Mesendoderm (in vitro differentiated cells): ENCODE data around the gene CAMK2A.
A peak's percentile ranks its signal among the peaks of the same experiment; 100 is the strongest.

ENCODE experiments used
- DNase-seq: peaks from one replicate; pipeline ENCODE4 v3.0.0; 2013
- H2AK5ac ChIP-seq: 2 replicates; pipeline ENCODE4 v1.6.1; 2013; ENCODE audit warnings: low read length, inconsistent platforms
- H2BK120ac ChIP-seq: 2 replicates; pipeline ENCODE4 v1.6.1; 2013; ENCODE audit warnings: low read depth, mild to moderate bottlenecking, low read length, moderate library complexity, mixed read lengths
- H2BK15ac ChIP-seq: replicated peaks from 2 replicates; pipeline ENCODE4 v1.6.1; 2013; ENCODE audit warnings: low read depth, mild to moderate bottlenecking, moderate library complexity
- H2BK5ac ChIP-seq: 2 replicates; pipeline ENCODE4 v1.6.1; 2013; ENCODE audit warnings: low read length, inconsistent platforms
- H3K18ac ChIP-seq: 2 replicates; pipeline ENCODE4 v1.6.1; 2013; ENCODE audit warnings: mild to moderate bottlenecking, low read length, mixed read lengths
- H3K23ac ChIP-seq: one replicate; pipeline ENCODE4 v1.6.1; 2013; ENCODE audit warnings: low read length
- H3K27ac ChIP-seq: 2 replicates; pipeline ENCODE4 v1.5.1; 2013; ENCODE audit warnings: low read depth, mild to moderate bottlenecking, inconsistent platforms, low read length, moderate library complexity
- H3K27me3 ChIP-seq: 2 replicates; pipeline ENCODE4 v1.6.1; 2013; ENCODE audit warnings: low read length, control low read depth, mild to moderate bottlenecking, inconsistent platforms; ENCODE audit not compliant: insufficient read depth, poor library complexity
- H3K36me3 ChIP-seq: 2 replicates; pipeline ENCODE4 v1.6.1; 2013; ENCODE audit warnings: low read length, inconsistent platforms; ENCODE audit not compliant: control insufficient read depth, insufficient read depth
- H3K4ac ChIP-seq: one replicate; pipeline ENCODE4 v1.6.1; 2013; ENCODE audit warnings: low read depth, mild to moderate bottlenecking, low read length, moderate library complexity
- H3K4me1 ChIP-seq: 2 replicates; pipeline ENCODE4 v1.6.1; 2013; ENCODE audit warnings: low read depth, low read length, inconsistent platforms; ENCODE audit not compliant: control insufficient read depth
- H3K4me2 ChIP-seq: 2 replicates; pipeline ENCODE4 v1.6.1; 2013; ENCODE audit warnings: low read length
- H3K4me3 ChIP-seq: 2 replicates; pipeline ENCODE4 v1.5.1; 2013; ENCODE audit warnings: mild to moderate bottlenecking, low read length
- H3K56ac ChIP-seq: one replicate; pipeline ENCODE4 v1.6.1; 2013; ENCODE audit warnings: low read length
- H3K79me1 ChIP-seq: 2 replicates; pipeline ENCODE4 v1.6.1; 2013; ENCODE audit warnings: low read length, inconsistent platforms
- H3K79me2 ChIP-seq: 2 replicates; pipeline ENCODE4 v1.6.1; 2013; ENCODE audit warnings: mild to moderate bottlenecking, low read length; ENCODE audit not compliant: control insufficient read depth, insufficient read depth
- H3K9ac ChIP-seq: 2 replicates; pipeline ENCODE4 v1.6.1; 2013; ENCODE audit warnings: low read length, inconsistent platforms
- H4K5ac ChIP-seq: one replicate; pipeline ENCODE4 v1.6.1; 2013; ENCODE audit warnings: low read length
- H4K8ac ChIP-seq: one replicate; pipeline ENCODE4 v1.6.1; 2013; ENCODE audit warnings: low read depth, mild to moderate bottlenecking, control low read depth, low read length, moderate library complexity
- WGBS: extraction: QIAGEN DNeasy Blood & Tissue Kit; methylation state at CpG from one replicate; pipeline ENCODE4 v1.1.7; 2013; ENCODE audit warnings: low lambda C conversion rate, missing lambda C conversion rate; ENCODE audit not compliant: insufficient coverage; ENCODE audit errors: extremely low coverage; 5-methylcytosine and 5-hydroxymethylcytosine counted together

CAMK2A gene

DNA sequence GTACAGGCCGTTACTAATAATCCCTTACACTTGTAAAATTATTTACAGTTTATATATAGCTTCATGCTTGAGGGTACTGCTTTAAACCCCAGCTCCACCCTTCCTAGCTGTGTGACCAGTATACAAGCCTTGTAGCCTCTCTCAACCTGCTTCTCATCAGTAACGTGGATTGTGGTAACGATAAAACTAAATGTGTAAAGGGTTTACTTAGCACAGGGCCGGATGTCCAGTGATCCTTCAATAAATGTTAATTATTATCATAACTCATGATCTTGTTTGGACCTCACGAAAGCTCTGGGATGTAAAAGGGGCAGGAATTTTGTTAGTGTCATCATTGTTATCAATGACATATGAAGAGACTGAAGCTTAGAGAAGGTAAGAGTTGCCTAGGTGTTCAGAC, 20.7 kb upstream of the CAMK2A start:
- no peak overlapping the region for H2BK5ac ChIP-seq
- no CpG with 5 or more reads among the region's 5 CpGs for WGBS
- no peak overlapping the region for H3K4me3 ChIP-seq

DNA sequence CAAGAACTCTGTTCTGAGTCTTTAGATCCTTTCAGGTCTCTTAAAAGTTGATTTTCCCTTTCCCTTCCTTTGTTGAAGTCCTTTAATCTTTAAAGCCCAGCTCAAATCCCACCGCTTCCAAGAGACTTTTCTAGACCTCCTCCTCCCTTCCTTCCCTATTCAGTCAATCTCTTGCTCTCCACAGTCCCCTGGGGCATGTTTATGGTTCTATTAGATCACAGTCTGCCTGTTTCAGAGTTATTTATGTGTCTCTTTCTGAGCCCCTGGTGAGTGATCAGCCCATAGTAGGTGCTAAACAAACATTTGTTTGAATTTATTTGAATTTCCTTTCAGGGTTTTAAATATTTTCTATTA, 20.3 kb upstream of the CAMK2A start:
- Histone ChIP-seq H3K4me2 (no peak overlapping the region), H3K4me3 (no peak overlapping the region), H3K36me3 (no peaks in the 10 kb centered on the region), H2BK15ac (no peak overlapping the region), H2BK5ac (no peak overlapping the region), H3K23ac (no peak overlapping the region), H2BK120ac (no peak overlapping the region), H3K4me1 (no peaks in the 10 kb centered on the region), H3K18ac (no peak overlapping the region), H3K4ac (no peak overlapping the region), H4K5ac (no peak overlapping the region), H2AK5ac (no peak overlapping the region), H3K27me3 (no peaks in the 10 kb centered on the region), H3K56ac (no peak overlapping the region), H3K9ac (no peak overlapping the region), H3K27ac (no peak overlapping the region), H4K8ac (no peak overlapping the region), H3K79me2 (no peaks in the 10 kb centered on the region), H3K79me1 (no peaks in the 10 kb centered on the region)
- no CpG with 5 or more reads among the region's 1 CpG for WGBS
- no peak for DNase-seq

More for the DNA sequence above, 20.7 kb upstream of the CAMK2A start:
- Histone ChIP-seq H3K23ac (no peak overlapping the region), H2BK15ac (no peak overlapping the region), H3K79me1 (no peaks in the 10 kb centered on the region), H3K4me1 (no peaks in the 10 kb centered on the region), H3K18ac (no peak overlapping the region), H3K36me3 (no peaks in the 10 kb centered on the region), H4K5ac (no peak overlapping the region), H3K27ac (no peak overlapping the region), H4K8ac (no peak overlapping the region), H2AK5ac (no peak overlapping the region), H3K4me2 (no peak overlapping the region), H3K56ac (no peak overlapping the region), H3K79me2 (no peaks in the 10 kb centered on the region), H2BK120ac (no peak overlapping the region), H3K4ac (no peak overlapping the region), H3K9ac (no peak overlapping the region), H3K27me3 (no peaks in the 10 kb centered on the region)
- no peak for DNase-seq

DNA sequence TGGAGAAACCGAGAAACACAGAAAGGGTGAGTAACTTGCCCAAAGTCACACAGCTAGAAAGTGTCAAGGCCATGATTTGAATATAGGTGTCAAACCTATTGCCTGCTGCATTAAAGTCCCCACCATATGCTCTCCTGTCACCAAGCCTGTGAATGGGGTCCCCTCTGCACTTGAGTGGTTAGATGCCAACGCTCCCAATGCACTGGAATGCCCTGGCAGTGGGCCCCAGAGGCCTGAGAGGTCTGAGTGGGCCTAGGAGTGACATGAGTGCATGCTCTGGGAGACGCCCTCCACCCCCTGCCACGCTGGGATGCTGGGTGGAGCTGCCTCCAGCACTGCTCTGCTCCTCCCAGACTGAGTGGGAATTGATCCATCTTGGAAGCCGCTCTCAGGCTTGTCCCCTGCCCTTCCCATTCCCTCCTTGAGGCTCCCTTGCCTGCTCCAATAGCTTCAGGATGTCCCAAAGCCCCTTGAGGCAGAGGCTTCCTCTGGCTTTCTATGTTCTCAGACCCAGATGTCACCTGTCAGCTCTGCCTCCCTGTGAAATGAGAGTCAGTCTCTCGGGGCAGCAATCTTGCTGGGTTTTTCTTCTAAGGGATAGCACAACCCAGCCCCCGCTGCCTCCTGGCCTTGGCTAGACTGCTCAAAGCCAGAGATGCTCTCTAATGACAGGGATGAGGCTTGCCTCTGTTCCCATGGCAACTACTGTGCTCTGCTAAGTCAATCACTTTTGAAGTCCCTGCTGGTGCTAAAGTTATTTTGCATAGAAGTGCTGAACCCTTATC, 19.7 kb upstream of the CAMK2A start:
- Histone ChIP-seq H3K4me1 (no peaks in the 10 kb centered on the region), H2BK120ac (no peak overlapping the region), H3K79me1 (no peaks in the 10 kb centered on the region), H2AK5ac (no peak overlapping the region), H3K4ac (no peak overlapping the region), H3K4me3 (no peak overlapping the region), H3K4me2 (no peak overlapping the region), H4K8ac (no peak overlapping the region), H2BK5ac (no peak overlapping the region), H3K27ac (no peak overlapping the region), H3K36me3 (no peaks in the 10 kb centered on the region), H3K79me2 (no peaks in the 10 kb centered on the region), H2BK15ac (no peak overlapping the region), H3K18ac (no peak overlapping the region), H3K9ac (no peak overlapping the region), H3K23ac (no peak overlapping the region), H3K27me3 (no peaks in the 10 kb centered on the region), H4K5ac (no peak overlapping the region), H3K56ac (no peak overlapping the region)
- DNase-seq: peak; percentile 63
- no CpG with 5 or more reads among the region's 7 CpGs for WGBS

DNA sequence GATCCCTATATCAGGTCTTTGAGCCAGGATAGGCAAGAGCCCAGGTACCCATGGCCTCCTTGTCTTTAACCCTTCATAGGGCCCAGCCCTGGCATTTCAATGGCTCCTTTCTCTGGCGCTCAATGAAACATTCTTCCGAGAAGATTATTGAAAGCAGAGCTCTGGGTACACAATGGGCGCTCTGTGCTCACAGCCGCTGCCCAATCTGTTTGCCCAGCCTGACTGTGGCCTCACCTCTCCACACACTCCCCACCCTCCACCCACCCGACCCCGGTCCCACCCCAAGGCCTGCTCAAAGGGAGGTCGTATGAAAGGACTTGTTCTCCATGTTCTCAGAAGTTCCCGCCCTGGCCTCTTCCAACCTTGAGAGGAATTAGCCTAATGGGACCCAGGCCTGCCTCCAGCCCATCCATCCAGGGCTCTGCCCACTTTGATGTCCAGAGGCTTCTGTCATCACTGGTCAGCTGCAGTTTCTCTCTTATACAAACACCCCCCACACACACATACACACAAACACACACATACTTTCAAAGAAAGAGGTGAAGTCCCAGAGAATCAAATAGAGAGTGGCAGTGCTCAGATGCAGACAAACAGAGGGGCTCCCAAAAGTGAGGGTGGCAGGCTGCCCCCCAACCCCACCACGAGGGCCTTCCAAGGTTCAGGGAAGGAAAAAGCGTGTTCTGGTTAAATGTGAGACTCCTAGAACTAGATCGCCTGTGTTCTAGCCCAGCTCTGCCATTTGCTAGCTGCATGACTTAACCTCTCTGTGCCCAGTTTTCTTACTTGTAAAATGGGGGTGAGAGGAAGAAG, 18.2 kb upstream of the CAMK2A start:
- no peak overlapping the region for H4K5ac ChIP-seq
- H2BK120ac ChIP-seq: no peak overlapping the region
- H2BK5ac ChIP-seq: no peak overlapping the region
- no peak overlapping the region for H3K9ac ChIP-seq
- DNase-seq: no peak
- no peak overlapping the region for H4K8ac ChIP-seq
- no peak overlapping the region for H3K18ac ChIP-seq
- H3K36me3 ChIP-seq: no peaks in the 10 kb centered on the region
- no peak overlapping the region for H2BK15ac ChIP-seq
- no peak overlapping the region for H3K4ac ChIP-seq
- no peak overlapping the region for H3K27ac ChIP-seq
- H3K79me2 ChIP-seq: no peaks in the 10 kb centered on the region
- no peak overlapping the region for H3K56ac ChIP-seq
- no peak overlapping the region for H3K4me3 ChIP-seq
- no peaks in the 10 kb centered on the region for H3K27me3 ChIP-seq
- H2AK5ac ChIP-seq: no peak overlapping the region
- no peak overlapping the region for H3K23ac ChIP-seq
- H3K4me2 ChIP-seq: no peak overlapping the region
- H3K4me1 ChIP-seq: no peaks in the 10 kb centered on the region
- WGBS: no CpG with 5 or more reads among the region's 11 CpGs
- H3K79me1 ChIP-seq: no peaks in the 10 kb centered on the region

DNA sequence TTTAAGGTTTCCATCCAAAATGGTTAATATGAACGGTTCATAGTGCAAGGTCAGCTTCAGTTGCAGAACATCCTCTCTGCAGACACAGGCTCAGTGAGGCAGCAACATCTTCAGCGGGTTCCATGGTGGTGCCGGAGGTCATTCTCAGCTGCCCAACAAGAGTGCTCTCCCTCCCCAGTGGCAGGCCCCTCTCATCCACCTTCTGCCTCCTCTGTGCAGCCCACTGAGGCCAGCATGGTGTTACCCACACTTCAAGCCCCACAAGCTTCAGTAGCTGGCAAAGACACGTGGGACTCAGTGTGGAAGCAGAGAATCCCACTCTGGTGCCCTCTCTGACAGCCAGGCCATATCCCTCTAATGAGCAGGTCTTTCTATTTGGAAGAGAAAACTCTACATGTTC, 17.2 kb upstream of the CAMK2A start:
- Histone ChIP-seq H4K8ac (no peak overlapping the region), H3K36me3 (no peaks in the 10 kb centered on the region), H3K4me3 (no peak overlapping the region), H2BK15ac (no peak overlapping the region), H3K79me2 (no peaks in the 10 kb centered on the region), H3K18ac (no peak overlapping the region), H3K4me2 (no peak overlapping the region), H3K4ac (no peak overlapping the region), H3K23ac (no peak overlapping the region), H4K5ac (no peak overlapping the region), H2BK5ac (no peak overlapping the region), H3K79me1 (no peaks in the 10 kb centered on the region), H3K56ac (no peak overlapping the region), H2BK120ac (no peak overlapping the region), H2AK5ac (no peak overlapping the region), H3K27me3 (no peaks in the 10 kb centered on the region), H3K27ac (no peak overlapping the region), H3K4me1 (no peaks in the 10 kb centered on the region), H3K9ac (no peak overlapping the region)
- no peak for DNase-seq
- no CpG with 5 or more reads among the region's 4 CpGs for WGBS
